Esophagus muscularis mucosa (tissue), 4 donors: ENCODE measurements around the gene ALAD. TPM values are rescaled to one million over a fixed set of nuclear protein-coding genes. Genes with fewer than 3 reads are reported as not detected.

ENCODE experiments used
- DNase-seq: peaks from one replicate; pipeline ENCODE4 v3.0.0-alpha.2; 2017; ENCODE audit errors: extremely low spot score
- H3K27ac ChIP-seq, 4 donors: fragments of 200-600 bp; sonication (generic); replicated peaks in 1 of 4; 1 replicate in 3 of 4; 2 replicates in 1 of 4; pipeline ENCODE4 v1.5.1; 2016 to 2019; ENCODE audit warnings: mild to moderate bottlenecking in 1 of 4
- H3K27me3 ChIP-seq, 4 donors: fragments of 200-600 bp; sonication (generic); one replicate each; pipeline versions ENCODE4 v1.5.1 to v1.6.0; 2016 to 2019
- H3K36me3 ChIP-seq, 4 donors: fragments of 200-600 bp; sonication (generic); one replicate each; pipeline ENCODE4 v1.5.1; 2016 to 2019
- H3K4me1 ChIP-seq, 4 donors: fragments of 200-600 bp; sonication (generic); one replicate each; pipeline ENCODE4 v1.5.1; 2016 to 2019
- H3K4me3 ChIP-seq, 4 donors: fragments of 200-600 bp; sonication (generic); 1 replicate in 2 of 4; 2 replicates in 2 of 4; pipeline ENCODE4 v1.5.1; 2016 to 2019; ENCODE audit warnings: mild to moderate bottlenecking in 4 of 4, moderate library complexity in 1 of 4
- H3K9me3 ChIP-seq, 4 donors: fragments of 200-600 bp; sonication (generic); 1 replicate in 3 of 4; 2 replicates in 1 of 4; pipeline ENCODE4 v1.5.1; 2016 to 2019
- CTCF ChIP-seq, 3 experiments: fragments of 200-600 bp in 2 of 3; fragments of 450-650 bp in 1 of 3; sonication (generic) in 2 of 3; IDR thresholded peaks; one replicate each; pipeline ENCODE4 v1.5.1; 2017 to 2019; ENCODE audit warnings: antibody characterized with exemption in 3 of 3, mild to moderate bottlenecking in 2 of 3, moderate library complexity in 1 of 3
- EP300 ChIP-seq: sonication (generic); formaldehyde crosslinking; IDR thresholded peaks from one replicate; pipeline ENCODE4 v1.6.1; 2017; ENCODE audit warnings: antibody characterized with exemption
- POLR2A ChIP-seq: fragments of 450-650 bp; IDR thresholded peaks from one replicate; pipeline ENCODE4 v1.6.1; 2017; ENCODE audit warnings: antibody characterized with exemption, moderate library complexity, mild to moderate bottlenecking, low read depth
- POLR2AphosphoS5 ChIP-seq, 2 donors: sonication (generic); formaldehyde crosslinking; IDR thresholded peaks; one replicate each; pipeline ENCODE4 v1.6.1; 2017; ENCODE audit warnings: antibody characterized with exemption in 2 of 2
- WGBS: methylation state at CpG from one replicate; pipeline ENCODE4 v1.1.5; 2018; 5-methylcytosine and 5-hydroxymethylcytosine counted together
- intact Hi-C: fragments of 100-400 bp; cut with DNase I; formaldehyde crosslinking; loops from one replicate; pipeline ENCODE4 v1.15.1; 2023
- total RNA-seq, 4 donors: library from RNA; depleted of rRNA; stranded (reverse); fragments of >200 nt; gene quantifications; one replicate each; pipeline versions ENCODE4 v1.1.0 to v1.2.1, GENCODE V29; 2016

Gene ALAD
- total RNA-seq, 4 donors from 2014 or later = 18.2 to 31.1 (median 28.6) TPM

DNA sequence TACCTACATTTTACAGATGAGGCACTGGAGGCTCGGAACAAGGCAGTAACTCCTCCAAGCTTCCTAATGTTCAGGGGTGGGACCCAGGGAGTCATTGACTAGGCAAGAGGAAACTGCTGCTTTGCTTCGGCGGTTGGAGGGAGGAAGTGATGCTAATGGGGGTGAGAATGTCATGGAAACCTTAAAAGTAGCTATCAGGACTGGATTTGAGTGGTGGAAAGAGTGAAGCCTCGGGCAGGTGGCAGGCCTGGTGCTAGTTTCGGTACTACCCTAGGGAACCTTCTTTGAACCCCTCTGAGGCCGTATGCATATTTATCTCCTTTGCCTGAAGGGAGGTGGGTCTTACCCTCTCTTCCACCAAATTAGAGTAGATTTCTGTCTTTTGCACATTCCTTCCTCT is 50.1 kb downstream of the ALAD start:
- H3K36me3 ChIP-seq = no peaks in the 10 kb centered on the region
- H3K4me1 ChIP-seq = peaks cover 0 to 16% (median 15%) of the 10 kb centered on the region in 4 donors
- H3K9me3 ChIP-seq = no peaks in the 10 kb centered on the region
- WGBS = 51% methylated on average over 6 of the region's 6 CpGs
- peaks cover 0 to 63% (median 10%) of the 10 kb centered on the region in 4 donors for H3K27me3 ChIP-seq
- H3K27ac ChIP-seq = no peak overlapping the region
- H3K4me3 ChIP-seq = no peak overlapping the region
- DNase-seq = no peak
- intact Hi-C loops = no loop called here
- TF ChIP-seq POLR2A (no peak), CTCF (IDR thresholded peaks at IDR 0.05) (no peak), EP300 (no peak), POLR2AphosphoS5 (IDR thresholded peaks at IDR 0.05) (no peak)

DNA sequence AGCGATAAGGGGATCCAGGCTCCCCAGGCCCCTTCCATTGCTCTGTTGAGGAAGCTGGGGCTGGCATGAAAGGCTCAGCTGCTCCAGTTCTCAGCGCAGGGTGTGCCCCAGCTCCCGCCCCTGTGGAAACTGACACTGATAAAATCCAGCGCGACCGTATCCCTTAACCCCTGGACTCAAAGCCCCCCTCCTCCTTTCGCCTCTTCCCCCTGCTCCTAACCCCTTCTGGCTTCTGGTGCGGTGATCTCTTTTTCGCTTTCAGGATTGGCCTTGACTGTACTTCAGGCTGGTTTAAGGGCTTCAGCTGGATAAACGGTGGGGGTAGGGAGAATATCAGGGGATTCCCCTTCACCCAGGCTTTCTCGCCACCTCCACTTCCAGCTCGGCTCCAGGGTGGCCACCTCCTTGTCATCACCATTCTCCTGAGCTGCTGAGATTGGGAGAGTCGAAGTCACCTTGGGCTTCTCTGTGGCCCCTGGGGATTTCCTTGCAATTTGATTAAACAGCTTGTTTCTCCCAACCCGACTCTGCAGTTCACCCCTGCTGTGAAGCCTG is 50.9 kb downstream of the ALAD start:
- H3K27me3 ChIP-seq = peaks cover 0 to 58% (median 10%) of the 10 kb centered on the region in 4 donors
- no peak for DNase-seq
- intact Hi-C loops = no loop called here
- H3K36me3 ChIP-seq = no peaks in the 10 kb centered on the region
- TF ChIP-seq POLR2A (no peak), EP300 (no peak), CTCF (IDR thresholded peaks at IDR 0.05) (no peak), POLR2AphosphoS5 (IDR thresholded peaks at IDR 0.05) (no peak)
- H3K4me3 ChIP-seq = peak overlapping the region; percentile 52 to 67 (median 58)
- WGBS = 17% methylated on average over 14 of the region's 14 CpGs
- no peaks in the 10 kb centered on the region for H3K9me3 ChIP-seq
- H3K4me1 ChIP-seq = peaks cover 0 to 16% (median 15%) of the 10 kb centered on the region in 4 donors
- no peak overlapping the region for H3K27ac ChIP-seq

GRCh38 chr9:113349445-113350094 is 51.5 kb downstream of the ALAD start, which contains the start of gene BSPRY:
BSPRY (plus strand) TSS chr9:113349541; CDS start chr9:113349580, 39 bp downstream.
- TF ChIP-seq CTCF (IDR thresholded peaks at IDR 0.05) (no peak), POLR2AphosphoS5 (IDR thresholded peaks at IDR 0.05) (no peak), EP300 (no peak), POLR2A (no peak)
- Histone ChIP-seq H3K27ac (no peak within 1 kb of the TSS), H3K36me3 (no peaks in the 10 kb centered on the region), H3K9me3 (no peaks in the 10 kb centered on the region), H3K27me3 (peaks cover 0 to 51% (median 10%) of the 10 kb centered on the region in 4 donors), H3K4me1 (peaks cover 0 to 17% (median 16%) of the 10 kb centered on the region in 4 donors), H3K4me3 (peak within 1 kb of the TSS; percentile 52 to 67 (median 58))
- no peak for DNase-seq
- 3% methylated on average over 12 of the region's 71 CpGs for WGBS
- intact Hi-C loops = loop anchor here (10.0 kb wide), 1 partner anchor 55 kb away; the partner anchor contains the start of gene ALAD

GRCh38 chr9:113349066-113349444 is 52.0 kb downstream of the ALAD start:
- no peak for DNase-seq
- 27% methylated on average over 13 of the region's 13 CpGs for WGBS
- intact Hi-C loops = loop anchor here (10.0 kb wide), 1 partner anchor 56 kb away; the partner anchor contains the start of gene ALAD

More at GRCh38 chr9:113349066-113349444, 52.0 kb downstream of the ALAD start:
- Histone ChIP-seq H3K36me3 (no peaks in the 10 kb centered on the region), H3K27me3 (peaks cover 0 to 46% (median 10%) of the 10 kb centered on the region in 4 donors), H3K27ac (no peak overlapping the region), H3K9me3 (no peaks in the 10 kb centered on the region), H3K4me1 (peaks cover 2 to 22% (median 19%) of the 10 kb centered on the region in 4 donors), H3K4me3 (peak overlapping the region; percentile 52 to 67 (median 58))
- TF ChIP-seq CTCF (IDR thresholded peaks at IDR 0.05) (no peak), POLR2AphosphoS5 (IDR thresholded peaks at IDR 0.05) (no peak), POLR2A (no peak), EP300 (no peak)
